Measurements from ENCODE around the gene STAG2. TPM values are rescaled to one million over a fixed set of nuclear protein-coding genes. Genes with fewer than 3 reads are reported as not detected.

The STAG2 gene
- total and polyA plus RNA-seq, 4 experiments from 2014 or later, result 47.8 to 124 (median 87.2) TPM

- DNase-seq, result no peak
- intact Hi-C loops (cut with micrococcal nuclease), result loop anchor here (5.0 kb wide), 1 partner anchor 262 kb away; the partner anchor contains the start of gene SH2D1A
- no peaks in the 10 kb centered on the region for H3K27me3 ChIP-seq (ENCODE audit: insufficient read depth, low read length)
- H3K27ac ChIP-seq (ENCODE audit: low read depth, low read length), result no peak overlapping the region
- no peaks in the 10 kb centered on the region for H3K27me3 Mint-ChIP-seq
- H3K9me3 ChIP-seq (ENCODE audit: control insufficient read depth in 1 of 2, low read length in 2 of 2), result no peaks in the 10 kb centered on the region
- POLR2A ChIA-PET (ENCODE audit: partially characterized antibody), result no interaction called here
- peaks cover 32% of the 10 kb centered on the region for H3K4me1 ChIP-seq (ENCODE audit: insufficient read depth, low read length)
- peaks cover 15 to 33% (median 25%) of the 10 kb centered on the region in 4 donors for H3K4me1 Mint-ChIP-seq
- H3K36me3 ChIP-seq (ENCODE audit: insufficient read depth, low read length), result peaks cover 22% of the 10 kb centered on the region
- H3K4me3 ChIP-seq (ENCODE audit: low read length in 2 of 2), result no peak overlapping the region
- peak overlapping the region in 5 of 8 donors; percentile 3 to 69 (median 25) for H3K4me3 Mint-ChIP-seq
- H3K27ac Mint-ChIP-seq, result peak overlapping the region; percentile 52 to 87 (median 76)
- H3K9me3 Mint-ChIP-seq, result no peaks in the 10 kb centered on the region
- H3K36me3 Mint-ChIP-seq, result peaks cover 29 to 54% of the 10 kb centered on the region in 2 donors
- CTCF ChIA-PET (ENCODE audit: partially characterized antibody), result no interaction called here
Measured at GRCh38 chrX:124085063-124085462, 123.6 kb downstream of the STAG2 start.

GRCh38 chrX:124086411-124086810, 124.9 kb downstream of the STAG2 start:
- no peaks in the 10 kb centered on the region for H3K9me3 ChIP-seq (ENCODE audit: control insufficient read depth in 1 of 2, low read length in 2 of 2)
- peak overlapping the region; percentile 43 for H3K27ac ChIP-seq (ENCODE audit: low read depth, low read length)
- Mint-ChIP-seq H3K27ac (peak overlapping the region; percentile 85 to 96 (median 88)), H3K27me3 (no peaks in the 10 kb centered on the region), H3K9me3 (no peaks in the 10 kb centered on the region), H3K4me3 (peak overlapping the region; percentile 3 to 86 (median 42)), H3K4me1 (peaks cover 15 to 33% (median 26%) of the 10 kb centered on the region in 4 donors), H3K36me3 (peaks cover 27 to 55% of the 10 kb centered on the region in 2 donors)
- no peak overlapping the region for H3K4me3 ChIP-seq (ENCODE audit: low read length in 2 of 2)
- intact Hi-C loops (cut with micrococcal nuclease), result loop anchor here (1.0 to 5.0 kb wide), 2 partner anchors 126 to 261 kb away; partner anchors contain the start of gene SH2D1A
- ChIA-PET POLR2A (ENCODE audit: partially characterized antibody) (interaction anchor here (1.0 to 1.7 kb wide), 3 partner anchors 124 to 129 kb away, joined by 3 to 10 read pairs (median 8); no protein-coding TSS in a partner anchor), CTCF (ENCODE audit: partially characterized antibody) (interaction anchor here (1.1 kb wide), 1 partner anchor 8 kb away, joined by 3 read pairs; no protein-coding TSS in a partner anchor)
- peaks cover 30% of the 10 kb centered on the region for H3K36me3 ChIP-seq (ENCODE audit: insufficient read depth, low read length)
- H3K27me3 ChIP-seq (ENCODE audit: insufficient read depth, low read length), result no peaks in the 10 kb centered on the region
- peak; percentile 59 to 76 (median 69) for DNase-seq
- H3K4me1 ChIP-seq (ENCODE audit: insufficient read depth, low read length), result peaks cover 32% of the 10 kb centered on the region

GRCh38 chrX:124087000-124087746, 125.7 kb downstream of the STAG2 start:
- peaks cover 13 to 30% (median 23%) of the 10 kb centered on the region in 4 donors for H3K4me1 Mint-ChIP-seq
- Histone ChIP-seq H3K4me1 (ENCODE audit: insufficient read depth, low read length) (peaks cover 28% of the 10 kb centered on the region), H3K9me3 (ENCODE audit: control insufficient read depth in 1 of 2, low read length in 2 of 2) (no peaks in the 10 kb centered on the region), H3K36me3 (ENCODE audit: insufficient read depth, low read length) (peaks cover 32% of the 10 kb centered on the region), H3K27ac (ENCODE audit: low read depth, low read length) (peak overlapping the region; percentile 43), H3K27me3 (ENCODE audit: insufficient read depth, low read length) (no peaks in the 10 kb centered on the region), H3K4me3 (ENCODE audit: low read length in 2 of 2) (no peak overlapping the region)
- H3K4me3 Mint-ChIP-seq, result no peak overlapping the region
- H3K27ac Mint-ChIP-seq, result peak overlapping the region; percentile 57 to 92 (median 87)
- H3K36me3 Mint-ChIP-seq, result peaks cover 24 to 61% of the 10 kb centered on the region in 2 donors
- ChIA-PET POLR2A (ENCODE audit: partially characterized antibody) (interaction anchor here (1.0 to 1.7 kb wide), 3 partner anchors 125 to 130 kb away, joined by 3 to 10 read pairs (median 8); no protein-coding TSS in a partner anchor), CTCF (ENCODE audit: partially characterized antibody) (interaction anchor here (1.1 kb wide), 1 partner anchor 8 kb away, joined by 3 read pairs; no protein-coding TSS in a partner anchor)
- intact Hi-C loops (cut with micrococcal nuclease), result loop anchor here (1.0 to 5.0 kb wide), 2 partner anchors 127 to 260 kb away; partner anchors contain the start of gene SH2D1A
- no peaks in the 10 kb centered on the region for H3K27me3 Mint-ChIP-seq
- no peak for DNase-seq
- H3K9me3 Mint-ChIP-seq, result no peaks in the 10 kb centered on the region

GRCh38 chrX:124093222-124093621, 131.7 kb downstream of the STAG2 start:
- H3K27ac ChIP-seq (ENCODE audit: low read depth, low read length), result no peak overlapping the region
- Mint-ChIP-seq H3K27me3 (no peaks in the 10 kb centered on the region), H3K9me3 (no peaks in the 10 kb centered on the region), H3K4me3 (no peak overlapping the region), H3K27ac (no peak overlapping the region), H3K4me1 (peaks cover 0 to 3% (median under 1%) of the 10 kb centered on the region in 4 donors), H3K36me3 (peaks cover 15 to 67% of the 10 kb centered on the region in 2 donors)
- intact Hi-C loops (cut with micrococcal nuclease), result no loop called here
- H3K36me3 ChIP-seq (ENCODE audit: insufficient read depth, low read length), result peaks cover 28% of the 10 kb centered on the region
- POLR2A ChIA-PET (ENCODE audit: partially characterized antibody), result no interaction called here
- no peaks in the 10 kb centered on the region for H3K27me3 ChIP-seq (ENCODE audit: insufficient read depth, low read length)
- H3K4me1 ChIP-seq (ENCODE audit: insufficient read depth, low read length), result no peaks in the 10 kb centered on the region
- no peak for DNase-seq
- no peak overlapping the region for H3K4me3 ChIP-seq (ENCODE audit: low read length in 2 of 2)
- CTCF ChIA-PET (ENCODE audit: partially characterized antibody), result no interaction called here
- no peaks in the 10 kb centered on the region for H3K9me3 ChIP-seq (ENCODE audit: control insufficient read depth in 1 of 2, low read length in 2 of 2)

- Histone ChIP-seq H3K36me3 (ENCODE audit: insufficient read depth, low read length) (peaks cover 13% of the 10 kb centered on the region), H3K27ac (ENCODE audit: low read depth, low read length) (no peak overlapping the region), H3K4me1 (ENCODE audit: insufficient read depth, low read length) (no peaks in the 10 kb centered on the region), H3K4me3 (ENCODE audit: low read length in 2 of 2) (no peak overlapping the region), H3K9me3 (ENCODE audit: control insufficient read depth in 1 of 2, low read length in 2 of 2) (no peaks in the 10 kb centered on the region), H3K27me3 (ENCODE audit: insufficient read depth, low read length) (no peaks in the 10 kb centered on the region)
- intact Hi-C loops (cut with micrococcal nuclease), result no loop called here
- Mint-ChIP-seq H3K4me3 (no peak overlapping the region), H3K9me3 (no peaks in the 10 kb centered on the region), H3K4me1 (peaks cover 0 to 1% (median under 1%) of the 10 kb centered on the region in 4 donors), H3K36me3 (peaks cover 9 to 52% of the 10 kb centered on the region in 2 donors), H3K27ac (no peak overlapping the region), H3K27me3 (no peaks in the 10 kb centered on the region)
- ChIA-PET CTCF (ENCODE audit: partially characterized antibody) (no interaction called here), POLR2A (ENCODE audit: partially characterized antibody) (no interaction called here)
- no peak for DNase-seq
Measured at GRCh38 chrX:124097116-124097515, 135.6 kb downstream of the STAG2 start.

GRCh38 chrX:124098089-124098488, 136.6 kb downstream of the STAG2 start:
- no peak overlapping the region for H3K4me3 Mint-ChIP-seq
- peaks cover 0 to 1% (median under 1%) of the 10 kb centered on the region in 4 donors for H3K4me1 Mint-ChIP-seq
- no peaks in the 10 kb centered on the region for H3K9me3 Mint-ChIP-seq
- no peaks in the 10 kb centered on the region for H3K27me3 Mint-ChIP-seq
- Histone ChIP-seq H3K9me3 (ENCODE audit: control insufficient read depth in 1 of 2, low read length in 2 of 2) (no peaks in the 10 kb centered on the region), H3K4me3 (ENCODE audit: low read length in 2 of 2) (no peak overlapping the region), H3K27ac (ENCODE audit: low read depth, low read length) (no peak overlapping the region), H3K27me3 (ENCODE audit: insufficient read depth, low read length) (no peaks in the 10 kb centered on the region), H3K4me1 (ENCODE audit: insufficient read depth, low read length) (no peaks in the 10 kb centered on the region), H3K36me3 (ENCODE audit: insufficient read depth, low read length) (peaks cover 6% of the 10 kb centered on the region)
- peak in 4 of 5 donors; percentile 12 to 33 (median 21) for DNase-seq
- POLR2A ChIA-PET (ENCODE audit: partially characterized antibody), result no interaction called here
- H3K36me3 Mint-ChIP-seq, result peaks cover 9 to 50% of the 10 kb centered on the region in 2 donors
- CTCF ChIA-PET (ENCODE audit: partially characterized antibody), result interaction anchor here (0.6 kb wide), 1 partner anchor 233 kb away, joined by 3 read pairs; no protein-coding TSS in a partner anchor
- peak overlapping the region in 2 of 7 donors; percentile 12 to 65 for H3K27ac Mint-ChIP-seq
- intact Hi-C loops (cut with micrococcal nuclease), result no loop called here

- H3K4me3 Mint-ChIP-seq, result no peak overlapping the region
- no peak overlapping the region for H3K27ac Mint-ChIP-seq
- H3K4me3 ChIP-seq (ENCODE audit: low read length in 2 of 2), result no peak overlapping the region
- no peaks in the 10 kb centered on the region for H3K9me3 ChIP-seq (ENCODE audit: control insufficient read depth in 1 of 2, low read length in 2 of 2)
- no peak overlapping the region for H3K27ac ChIP-seq (ENCODE audit: low read depth, low read length)
- peaks cover 3 to 16% of the 10 kb centered on the region in 2 donors for H3K36me3 Mint-ChIP-seq
- H3K36me3 ChIP-seq (ENCODE audit: insufficient read depth, low read length), result no peaks in the 10 kb centered on the region
- H3K27me3 Mint-ChIP-seq, result no peaks in the 10 kb centered on the region
- ChIA-PET POLR2A (ENCODE audit: partially characterized antibody) (no interaction called here), CTCF (ENCODE audit: partially characterized antibody) (no interaction called here)
- H3K4me1 Mint-ChIP-seq, result peaks cover 0 to 2% (median 0%) of the 10 kb centered on the region in 4 donors
- intact Hi-C loops (cut with micrococcal nuclease), result no loop called here
- H3K4me1 ChIP-seq (ENCODE audit: insufficient read depth, low read length), result no peaks in the 10 kb centered on the region
- DNase-seq, result no peak
- H3K9me3 Mint-ChIP-seq, result no peaks in the 10 kb centered on the region
- H3K27me3 ChIP-seq (ENCODE audit: insufficient read depth, low read length), result no peaks in the 10 kb centered on the region
Measured at GRCh38 chrX:124103966-124104365, 142.5 kb downstream of the STAG2 start.

Measured in CD4-positive, alpha-beta memory T cell (primary cell).